Tibial nerve (tissue), 4 donors: ENCODE data around the gene ALG14. TPM values are rescaled to one million over a fixed set of nuclear protein-coding genes. Genes with fewer than 3 reads are reported as not detected.

ENCODE experiments used
- DNase-seq, 2 donors: peaks; one replicate each; pipeline ENCODE4 v3.0.0-alpha.2; 2019; ENCODE audit warnings: low spot score in 2 of 2
- H3K27ac ChIP-seq, 4 donors: fragments of 200-600 bp; sonication (generic) in 3 of 4; one replicate each; pipeline ENCODE4 v1.5.1; 2017 to 2019; ENCODE audit warnings: mild to moderate bottlenecking in 1 of 4
- H3K27me3 ChIP-seq, 2 donors: fragments of 200-600 bp; sonication (generic) in 1 of 2; one replicate each; pipeline versions ENCODE4 v1.5.1 to v1.6.0; 2017 to 2019
- H3K36me3 ChIP-seq, 3 donors: fragments of 200-600 bp; sonication (generic); one replicate each; pipeline ENCODE4 v1.5.1; 2018 to 2019
- H3K4me1 ChIP-seq, 4 donors: fragments of 200-600 bp; sonication (generic) in 3 of 4; one replicate each; pipeline ENCODE4 v1.5.1; 2017 to 2019
- H3K4me3 ChIP-seq, 4 donors: fragments of 200-600 bp; sonication (generic) in 3 of 4; one replicate each; pipeline ENCODE4 v1.5.1; 2017 to 2019; ENCODE audit warnings: mild to moderate bottlenecking in 1 of 4, moderate library complexity in 1 of 4
- H3K9me3 ChIP-seq, 4 donors: fragments of 200-600 bp; sonication (generic) in 3 of 4; one replicate each; pipeline ENCODE4 v1.5.1; 2017 to 2019
- EP300 ChIP-seq, 2 donors: sonication (generic); formaldehyde crosslinking; IDR thresholded peaks; one replicate each; pipeline ENCODE4 v1.6.1; 2017; ENCODE audit warnings: antibody characterized with exemption in 2 of 2, mild to moderate bottlenecking in 1 of 2
- POLR2A ChIP-seq, 2 donors: fragments of 450-650 bp; IDR thresholded peaks; one replicate each; pipeline ENCODE4 v1.6.1; 2017; ENCODE audit warnings: antibody characterized with exemption in 2 of 2, mild to moderate bottlenecking in 2 of 2, moderate library complexity in 2 of 2
- WGBS, 2 donors: methylation state at CpG; one replicate each; pipeline ENCODE4 v1.1.5; 2018; 5-methylcytosine and 5-hydroxymethylcytosine counted together
- total RNA-seq, 4 donors: library from RNA; depleted of rRNA; stranded (reverse); fragments of >200 nt; gene quantifications; one replicate each; pipeline ENCODE4 v1.1.0, GENCODE V29; 2016
- TF ChIP-seq, protein P1 (sequence below), 5 experiments: fragments of 200-600 bp in 3 of 5; fragments of 450-650 bp in 2 of 5; sonication (generic) in 3 of 5; IDR thresholded peaks; one replicate each; pipeline ENCODE4 v1.5.1; 2016 to 2019; ENCODE audit warnings: antibody characterized with exemption in 5 of 5, mild to moderate bottlenecking in 3 of 5, moderate library complexity in 2 of 5

The ALG14 gene
- total RNA-seq, 4 donors from 2014 or later, result 1.1 to 1.6 (median 1.5) TPM

- H3K27me3 ChIP-seq, result no peaks in the 10 kb centered on the region
- TF ChIP-seq, protein P1, sequence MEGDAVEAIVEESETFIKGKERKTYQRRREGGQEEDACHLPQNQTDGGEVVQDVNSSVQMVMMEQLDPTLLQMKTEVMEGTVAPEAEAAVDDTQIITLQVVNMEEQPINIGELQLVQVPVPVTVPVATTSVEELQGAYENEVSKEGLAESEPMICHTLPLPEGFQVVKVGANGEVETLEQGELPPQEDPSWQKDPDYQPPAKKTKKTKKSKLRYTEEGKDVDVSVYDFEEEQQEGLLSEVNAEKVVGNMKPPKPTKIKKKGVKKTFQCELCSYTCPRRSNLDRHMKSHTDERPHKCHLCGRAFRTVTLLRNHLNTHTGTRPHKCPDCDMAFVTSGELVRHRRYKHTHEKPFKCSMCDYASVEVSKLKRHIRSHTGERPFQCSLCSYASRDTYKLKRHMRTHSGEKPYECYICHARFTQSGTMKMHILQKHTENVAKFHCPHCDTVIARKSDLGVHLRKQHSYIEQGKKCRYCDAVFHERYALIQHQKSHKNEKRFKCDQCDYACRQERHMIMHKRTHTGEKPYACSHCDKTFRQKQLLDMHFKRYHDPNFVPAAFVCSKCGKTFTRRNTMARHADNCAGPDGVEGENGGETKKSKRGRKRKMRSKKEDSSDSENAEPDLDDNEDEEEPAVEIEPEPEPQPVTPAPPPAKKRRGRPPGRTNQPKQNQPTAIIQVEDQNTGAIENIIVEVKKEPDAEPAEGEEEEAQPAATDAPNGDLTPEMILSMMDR (IDR thresholded peaks at IDR 0.05), result no peak
- TF ChIP-seq POLR2A (IDR thresholded peaks at IDR 0.05) (no peak), EP300 (IDR thresholded peaks at IDR 0.05) (no peak)
- peaks cover 0 to 24% (median 6%) of the 10 kb centered on the region in 4 donors for H3K4me1 ChIP-seq
- no peaks in the 10 kb centered on the region for H3K36me3 ChIP-seq
- peak overlapping the region in 1 of 4 donors; percentile 86 for H3K27ac ChIP-seq
- no peak for DNase-seq
- H3K9me3 ChIP-seq, result no peaks in the 10 kb centered on the region
- 71 to 75% methylated on average over 8 of the region's 8 CpGs for WGBS, 2 donors
- H3K4me3 ChIP-seq, result no peak overlapping the region
Observed at GRCh38 chr1:94963864-94964263, 108.9 kb downstream of the ALG14 start.

GRCh38 chr1:94962409-94963265, 110.1 kb downstream of the ALG14 start:
- Histone ChIP-seq H3K27ac (peak overlapping the region; percentile 57 to 87 (median 74)), H3K27me3 (no peaks in the 10 kb centered on the region), H3K4me3 (peak overlapping the region in 3 of 4 donors; percentile 6 to 44 (median 17)), H3K9me3 (no peaks in the 10 kb centered on the region), H3K36me3 (no peaks in the 10 kb centered on the region), H3K4me1 (peaks cover 0 to 24% (median 6%) of the 10 kb centered on the region in 4 donors)
- TF ChIP-seq, protein P1 (IDR thresholded peaks at IDR 0.05), result no peak
- TF ChIP-seq EP300 (IDR thresholded peaks at IDR 0.05) (peak in 1 of 2 donors; percentile 49), POLR2A (IDR thresholded peaks at IDR 0.05) (no peak)
- no peak for DNase-seq
- 31 to 34% methylated on average over 10 of the region's 10 CpGs for WGBS, 2 donors

DNA sequence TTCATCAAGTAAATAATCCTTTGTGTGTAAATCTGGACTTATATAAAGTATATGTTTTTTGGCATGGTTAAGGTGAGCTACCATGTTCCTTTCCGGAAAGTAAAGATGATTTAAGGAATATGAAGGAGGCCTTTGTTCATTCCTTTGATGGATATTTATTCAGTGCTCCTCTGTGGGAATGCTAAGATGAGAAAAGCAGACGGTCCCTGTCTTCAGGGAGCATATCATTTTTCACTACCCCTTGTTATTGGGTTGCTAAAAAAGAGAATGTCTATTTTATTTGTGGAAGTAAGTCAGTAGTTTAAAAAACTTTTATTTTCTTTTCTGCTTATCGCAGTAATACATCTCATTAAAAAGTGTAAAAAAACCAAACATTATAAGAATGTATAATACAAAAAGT, 110.8 kb downstream of the ALG14 start:
- Histone ChIP-seq H3K9me3 (no peaks in the 10 kb centered on the region), H3K4me1 (peaks cover 0 to 24% (median 6%) of the 10 kb centered on the region in 4 donors), H3K27me3 (no peaks in the 10 kb centered on the region), H3K4me3 (no peak overlapping the region), H3K27ac (peak overlapping the region in 3 of 4 donors; percentile 57 to 87 (median 63)), H3K36me3 (no peaks in the 10 kb centered on the region)
- TF ChIP-seq, protein P1 (IDR thresholded peaks at IDR 0.05), result no peak
- WGBS, 2 donors, result 59 to 66% methylated on average over 3 of the region's 3 CpGs
- DNase-seq, result no peak

- WGBS, 2 donors, result 85 to 86% methylated on average over 7 of the region's 7 CpGs
- no peaks in the 10 kb centered on the region for H3K27me3 ChIP-seq
- no peaks in the 10 kb centered on the region for H3K36me3 ChIP-seq
- DNase-seq, result no peak
- peak overlapping the region in 1 of 4 donors; percentile 87 for H3K27ac ChIP-seq
- H3K9me3 ChIP-seq, result no peaks in the 10 kb centered on the region
- TF ChIP-seq, protein P1 (IDR thresholded peaks at IDR 0.05), result no peak
- TF ChIP-seq EP300 (IDR thresholded peaks at IDR 0.05) (no peak), POLR2A (IDR thresholded peaks at IDR 0.05) (no peak)
- peaks cover 0 to 24% (median 6%) of the 10 kb centered on the region in 4 donors for H3K4me1 ChIP-seq
- H3K4me3 ChIP-seq, result no peak overlapping the region
Observed at GRCh38 chr1:94961582-94961981, 111.2 kb downstream of the ALG14 start.

GRCh38 chr1:94958081-94958480, 114.7 kb downstream of the ALG14 start:
- Histone ChIP-seq H3K27ac (no peak overlapping the region), H3K9me3 (no peaks in the 10 kb centered on the region), H3K36me3 (no peaks in the 10 kb centered on the region), H3K4me3 (no peak overlapping the region), H3K27me3 (no peaks in the 10 kb centered on the region), H3K4me1 (peaks cover 0 to 40% (median 8%) of the 10 kb centered on the region in 4 donors)
- TF ChIP-seq, protein P1 (IDR thresholded peaks at IDR 0.05), result no peak
- no peak for TF ChIP-seq POLR2A (IDR thresholded peaks at IDR 0.05)
- no peak for TF ChIP-seq EP300 (IDR thresholded peaks at IDR 0.05)
- no peak for DNase-seq
- WGBS, 2 donors, result 88 to 91% methylated on average over 1 of the region's 1 CpG
